KOPT-K1 (cell line): ENCODE measurements around the gene PGC.
A peak's percentile ranks its signal among the peaks of the same experiment; 100 is the strongest.

Source experiments
- H3K27ac ChIP-seq: fragments of 200-600 bp; sonication (generic); 2 replicates; pipeline ENCODE4 v1.5.1; 2016; ENCODE audit warnings: antibody characterized with exemption, mild to moderate bottlenecking, low read depth, low read length; ENCODE audit not compliant: poor library complexity, severe bottlenecking
- H3K36me3 ChIP-seq: fragments of 200-600 bp; sonication (generic); 2 replicates; pipeline ENCODE4 v1.5.1; 2017; ENCODE audit warnings: antibody characterized with exemption, mild to moderate bottlenecking, low read length, moderate library complexity; ENCODE audit not compliant: insufficient read depth
- H3K9me3 ChIP-seq: fragments of 200-600 bp; sonication (generic); 2 replicates; pipeline ENCODE4 v1.5.1; 2017; ENCODE audit warnings: antibody characterized with exemption, low read length, mild to moderate bottlenecking; ENCODE audit not compliant: insufficient read depth, poor library complexity, severe bottlenecking

The PGC gene

DNA sequence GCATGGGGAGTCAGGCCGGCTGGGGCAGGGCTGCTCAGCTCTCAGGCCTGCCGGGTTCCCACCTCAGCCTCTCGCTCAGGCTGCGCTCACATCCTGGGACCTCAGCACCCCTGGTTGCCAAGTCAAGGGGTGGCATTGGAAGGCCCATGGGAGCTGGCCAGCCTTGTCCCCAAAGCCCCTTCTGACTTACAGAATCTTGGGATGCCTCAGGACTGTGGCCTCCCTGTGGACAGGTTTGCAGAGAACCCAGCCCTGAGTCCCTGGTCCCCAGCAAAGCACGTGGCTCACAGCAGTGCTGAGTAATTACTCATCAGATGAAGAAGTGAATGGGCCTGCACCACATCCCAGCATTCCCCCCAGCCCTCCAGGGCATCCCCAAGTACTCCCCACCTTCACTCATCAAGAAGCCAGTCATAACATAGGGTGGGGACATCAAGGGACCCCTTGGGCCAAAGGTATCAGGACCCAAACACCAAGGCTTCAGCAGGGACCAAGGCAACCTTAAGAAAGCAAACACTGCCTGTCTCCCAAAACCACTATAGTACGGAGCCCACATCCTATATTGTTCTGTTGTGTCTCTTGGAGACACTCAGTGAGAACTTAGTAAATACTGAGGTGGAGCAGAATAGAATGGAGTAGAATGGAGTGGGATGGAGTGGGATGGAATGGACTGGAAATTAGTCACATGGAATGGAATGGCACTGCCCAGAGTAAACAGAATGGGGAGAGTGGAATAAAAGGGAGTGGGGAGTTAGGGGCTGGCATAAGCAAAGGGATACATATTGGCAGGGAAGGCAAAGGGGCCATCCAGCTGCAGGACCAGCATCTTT is 3.6 kb downstream of the PGC start:
- no peak overlapping the region for H3K27ac ChIP-seq
- no peaks in the 10 kb centered on the region for H3K9me3 ChIP-seq
- no peaks in the 10 kb centered on the region for H3K36me3 ChIP-seq

DNA sequence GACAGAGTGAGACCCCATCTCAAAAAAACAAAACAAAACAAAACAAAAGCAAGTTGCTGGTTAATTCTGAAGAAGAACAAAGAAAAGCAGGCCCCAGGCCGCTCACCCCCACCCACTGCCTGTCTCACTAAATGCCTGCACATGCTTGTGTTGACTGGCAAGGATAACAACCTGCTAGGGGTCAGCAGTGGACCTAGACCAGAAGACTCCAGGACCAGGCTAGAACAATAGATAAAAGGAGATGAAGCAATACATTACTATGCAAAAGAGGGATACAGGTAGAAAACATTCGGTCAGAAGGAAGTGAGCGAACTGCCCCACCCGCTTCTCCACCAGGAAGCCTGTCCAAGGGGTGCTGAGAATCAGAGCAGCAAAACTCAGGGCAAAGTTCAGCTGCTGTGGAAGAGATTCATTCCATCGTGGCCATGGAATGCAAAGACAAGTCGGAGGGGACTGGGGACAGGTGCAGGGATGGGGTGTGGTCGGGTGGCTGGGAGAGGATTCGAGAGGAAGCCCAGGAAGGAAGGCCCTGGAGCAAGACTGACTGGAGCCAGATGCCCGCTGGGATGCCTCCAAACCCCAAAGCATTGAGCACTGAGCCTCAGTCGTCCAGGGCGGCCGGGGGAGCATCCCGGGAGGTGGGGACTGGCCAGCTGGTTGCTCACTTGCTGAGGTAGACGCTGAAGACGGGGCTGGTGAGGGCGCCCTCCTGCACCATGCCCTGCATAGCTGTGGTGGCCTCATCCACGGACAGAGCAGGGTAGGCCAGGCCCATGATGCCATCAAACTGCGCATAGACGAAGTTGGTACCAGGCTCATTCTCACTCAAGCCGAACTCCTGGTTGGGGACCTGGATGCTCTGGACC is 5.3 kb downstream of the PGC start:
- Histone ChIP-seq H3K9me3 (no peaks in the 10 kb centered on the region), H3K27ac (no peak overlapping the region), H3K36me3 (no peaks in the 10 kb centered on the region)

DNA sequence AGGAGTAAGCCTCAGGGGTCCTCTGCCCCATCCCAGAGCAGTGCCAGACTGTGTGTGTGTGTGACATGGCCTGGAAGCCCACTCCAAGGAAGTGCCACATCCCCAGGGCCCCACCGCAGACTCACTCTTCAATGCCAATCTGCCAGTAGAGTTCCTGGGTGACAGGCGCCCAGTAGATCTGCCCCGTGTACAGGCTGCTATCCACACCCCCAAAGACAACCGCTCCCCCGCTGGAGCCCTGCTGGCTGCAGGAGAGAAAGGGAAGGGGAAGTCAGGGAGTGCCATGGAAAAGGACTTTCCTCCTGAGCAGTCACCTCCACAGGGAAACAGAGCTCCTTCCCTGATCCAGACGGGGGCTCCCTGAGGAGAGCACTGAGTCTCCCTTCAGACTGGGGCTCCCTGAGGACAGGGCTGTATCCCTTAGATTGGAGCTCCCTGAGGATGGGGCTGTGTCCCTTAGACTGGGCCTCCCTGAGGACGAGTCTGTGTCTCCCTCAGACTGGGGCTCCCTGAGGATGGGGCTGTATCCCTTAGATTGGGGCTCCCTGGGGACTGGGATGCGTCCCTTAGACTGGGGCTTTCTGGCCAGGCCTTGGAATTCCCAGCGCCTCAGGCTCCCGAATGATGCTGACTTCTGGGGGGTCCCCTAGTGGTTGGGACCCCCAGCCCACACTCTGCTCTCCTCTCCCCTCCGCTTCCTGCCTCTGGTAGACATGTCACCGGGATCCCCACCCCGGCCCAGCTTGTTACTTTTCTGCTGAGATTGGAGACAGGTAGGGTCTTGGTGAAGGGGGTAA is 6.6 kb downstream of the PGC start:
- Histone ChIP-seq H3K27ac (no peak overlapping the region), H3K36me3 (no peaks in the 10 kb centered on the region), H3K9me3 (no peaks in the 10 kb centered on the region)

DNA sequence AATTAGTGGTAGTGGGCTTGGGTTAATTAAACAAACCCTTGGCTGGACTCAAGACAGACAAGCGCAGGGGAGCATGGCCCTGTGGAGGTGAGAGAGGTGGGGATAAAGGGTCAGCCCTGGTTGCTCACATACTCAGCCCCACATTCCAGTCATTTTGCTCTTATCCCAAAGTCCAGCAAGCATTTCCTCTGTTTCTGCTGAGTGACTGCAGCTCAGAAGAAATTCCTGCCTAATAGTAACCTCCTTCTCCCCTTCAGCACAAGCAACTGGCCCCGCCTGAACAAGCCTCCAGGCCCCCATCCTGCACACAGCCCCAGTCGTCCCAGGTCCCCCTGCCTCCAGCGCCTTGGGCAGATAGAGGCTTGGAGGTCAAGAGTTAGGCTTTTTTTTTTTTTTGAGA is 8.2 kb downstream of the PGC start:
- H3K36me3 ChIP-seq: no peaks in the 10 kb centered on the region
- no peak overlapping the region for H3K27ac ChIP-seq

DNA sequence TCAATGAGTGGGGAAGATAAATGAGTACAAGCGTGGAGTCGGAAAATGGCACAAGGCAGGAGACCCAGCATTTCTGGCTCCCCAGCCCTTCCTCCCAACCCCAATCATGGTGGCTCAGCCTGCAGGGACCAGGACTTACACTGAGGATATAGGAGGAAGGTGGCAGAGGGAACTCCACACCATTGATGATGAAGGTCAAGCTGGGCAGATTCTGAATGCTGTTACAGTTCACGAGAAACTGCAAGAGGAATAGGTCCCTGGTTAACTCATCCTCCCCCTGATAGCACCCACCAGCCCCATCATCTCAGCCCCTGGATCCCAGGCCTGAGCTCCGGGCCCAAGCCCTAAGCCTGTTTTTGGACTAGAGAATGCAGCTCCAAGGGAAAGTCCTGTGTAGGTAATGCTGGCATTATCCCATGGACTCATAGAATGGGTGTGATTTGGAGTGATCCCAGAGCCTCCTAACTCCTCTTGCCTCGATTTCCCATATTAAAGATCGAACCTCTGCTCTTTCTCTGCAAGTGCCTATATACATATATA is 9.5 kb downstream of the PGC start:
- H3K36me3 ChIP-seq: no peaks in the 10 kb centered on the region

More for the DNA sequence above, 8.2 kb downstream of the PGC start:
- H3K9me3 ChIP-seq: no peaks in the 10 kb centered on the region

DNA sequence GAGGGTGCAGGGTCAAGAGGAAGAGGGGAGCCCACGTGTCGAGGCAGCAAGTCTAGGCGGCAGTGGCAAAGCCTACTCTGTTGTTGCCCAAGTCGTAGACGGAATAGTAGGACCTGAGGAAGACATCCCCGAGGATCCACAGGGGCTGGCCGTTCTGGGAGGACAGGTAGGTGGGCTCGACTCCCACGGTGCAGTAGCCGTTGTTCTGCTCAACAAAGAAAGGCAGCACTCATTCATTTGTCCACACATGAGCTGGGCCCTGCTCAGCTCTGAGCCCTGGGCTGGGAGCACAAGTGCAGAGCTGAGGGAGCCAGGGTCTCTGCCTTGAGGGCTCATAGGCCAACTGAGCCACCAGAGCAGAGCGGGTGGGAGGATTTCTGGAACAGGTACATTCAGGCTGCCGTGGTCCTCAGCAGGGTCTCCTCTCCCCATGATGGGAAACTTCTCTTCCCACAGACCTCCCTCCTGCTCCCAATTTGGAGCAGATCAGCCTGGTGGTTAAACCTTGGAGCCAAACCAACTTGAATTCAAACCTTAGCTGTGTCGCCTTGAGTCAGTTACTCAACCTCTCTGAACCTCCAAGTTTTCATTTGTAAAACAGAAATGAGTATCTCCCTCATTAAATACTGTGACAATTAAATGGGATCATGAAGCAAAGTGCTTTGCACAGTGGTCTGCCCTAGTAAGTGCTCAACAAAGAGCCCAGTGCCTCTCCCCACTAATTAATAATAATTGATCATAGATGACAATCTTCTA is 10.2 kb downstream of the PGC start:
- H3K9me3 ChIP-seq: no peaks in the 10 kb centered on the region
- H3K36me3 ChIP-seq: no peaks in the 10 kb centered on the region
- no peak overlapping the region for H3K27ac ChIP-seq

More for the DNA sequence above, 9.5 kb downstream of the PGC start:
- no peak overlapping the region for H3K27ac ChIP-seq
- H3K9me3 ChIP-seq: no peaks in the 10 kb centered on the region

DNA sequence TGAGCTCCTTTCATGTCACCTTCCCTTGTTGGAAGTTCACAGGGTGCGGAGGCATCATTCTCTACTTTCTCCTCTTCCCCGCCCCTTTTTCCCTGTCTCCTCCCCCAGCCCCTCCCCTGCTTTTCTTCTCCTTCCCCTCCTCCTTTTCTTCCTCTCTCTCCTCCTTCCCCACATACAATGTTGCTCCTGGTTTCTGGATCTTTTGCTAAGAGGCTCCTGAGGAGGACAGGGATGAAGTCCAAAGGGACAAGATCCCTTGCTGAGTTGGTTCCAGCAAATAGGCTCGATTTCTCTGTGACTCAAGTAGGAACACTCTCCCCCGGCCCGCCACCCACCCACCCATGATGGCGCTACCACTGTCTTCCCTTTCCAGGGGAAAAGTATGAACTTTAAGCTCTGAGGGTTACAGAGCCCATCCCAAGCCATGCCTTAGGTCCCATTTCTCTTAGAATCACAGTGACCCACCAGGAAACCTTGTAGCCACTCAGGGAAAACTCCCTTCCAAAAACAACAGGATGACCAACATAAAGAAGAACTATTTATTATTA is 10.9 kb downstream of the PGC start:
- no peak overlapping the region for H3K27ac ChIP-seq
- no peaks in the 10 kb centered on the region for H3K36me3 ChIP-seq
- no peaks in the 10 kb centered on the region for H3K9me3 ChIP-seq

DNA sequence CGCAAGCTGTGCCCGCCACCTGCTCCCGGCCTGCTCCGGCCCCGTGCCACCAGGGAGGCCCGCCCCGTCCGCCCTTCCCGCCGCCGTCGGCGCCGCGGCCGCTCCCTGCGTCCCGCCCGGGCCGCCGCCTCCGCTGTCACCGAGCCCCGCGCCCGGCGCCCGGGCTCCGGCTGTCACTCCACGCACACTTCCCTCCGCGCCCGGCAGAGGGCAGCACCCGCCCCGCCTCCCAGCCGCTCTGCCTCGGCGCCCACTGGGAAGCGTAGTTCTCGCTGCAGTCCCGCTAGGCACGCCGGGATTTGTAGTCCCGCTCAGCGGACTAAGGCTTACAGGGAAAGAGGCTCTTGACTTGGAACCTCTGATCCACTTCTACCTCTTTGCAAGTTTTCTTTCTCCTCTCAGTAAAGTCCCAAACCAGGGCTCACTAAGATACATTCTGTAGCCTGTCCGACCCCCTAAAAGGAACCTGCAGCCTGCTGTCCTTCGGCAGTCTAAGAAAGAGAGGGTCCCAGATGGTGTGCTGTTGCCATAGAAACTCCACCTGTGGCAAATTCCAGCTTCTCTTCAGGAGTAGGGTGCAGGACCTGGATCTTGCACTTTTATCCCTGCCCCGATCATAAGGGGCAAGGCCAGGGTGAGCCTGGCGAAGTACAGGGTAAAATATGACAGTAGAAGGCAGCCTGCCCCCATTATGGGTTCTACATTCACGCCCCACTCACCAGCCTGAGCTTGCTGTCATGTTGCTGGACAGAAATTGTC is 11.6 kb downstream of the PGC start, which contains the start of gene TFEB:
TSS of gene TFEB (minus strand) at position 182 of the 759 bp plus-strand sequence. CDS start 44,395 bp downstream, outside the sequence.
- Histone ChIP-seq H3K9me3 (no peaks in the 10 kb centered on the region), H3K27ac (peak within 1 kb of the TSS; percentile 49), H3K36me3 (no peaks in the 10 kb centered on the region)

DNA sequence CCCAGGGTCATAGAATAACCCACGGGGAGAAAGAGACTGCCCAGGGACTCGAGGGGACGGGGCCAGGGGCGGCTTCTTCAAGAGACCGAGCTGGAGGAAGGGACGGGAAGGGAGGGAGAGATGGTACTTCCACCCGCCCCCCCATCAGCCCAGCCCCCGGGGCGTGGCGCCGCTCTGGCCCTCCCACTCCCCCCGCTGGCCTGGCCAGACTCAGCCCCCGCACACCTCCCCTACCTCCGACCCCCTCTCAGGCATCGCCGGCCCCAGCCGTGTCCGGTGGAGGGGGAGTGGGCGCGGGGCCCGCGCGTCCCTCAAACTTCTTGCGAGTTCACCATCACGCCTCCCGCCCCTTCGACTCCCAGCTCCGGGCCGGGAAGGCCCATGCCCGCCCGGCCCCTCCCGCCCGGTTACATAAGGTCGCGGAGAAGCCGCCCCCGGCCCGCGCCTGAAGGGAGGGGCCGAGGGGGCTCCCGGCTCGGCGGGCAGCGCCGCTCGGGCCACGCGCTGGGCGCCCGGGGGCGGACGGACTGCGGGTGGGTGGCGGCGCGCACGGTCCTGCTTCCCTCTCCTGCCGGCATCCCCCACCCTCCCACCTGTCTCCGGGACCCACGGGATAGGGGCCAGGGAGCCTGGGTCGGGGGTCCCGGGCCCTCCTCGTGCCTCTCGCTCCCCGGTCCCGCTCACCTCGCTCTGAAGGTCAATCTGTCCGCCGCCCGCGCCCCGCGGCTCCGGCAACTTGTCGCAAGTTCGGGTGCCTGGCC is 12.4 kb downstream of the PGC start:
- no peaks in the 10 kb centered on the region for H3K36me3 ChIP-seq
- H3K27ac ChIP-seq: peak overlapping the region; percentile 49

DNA sequence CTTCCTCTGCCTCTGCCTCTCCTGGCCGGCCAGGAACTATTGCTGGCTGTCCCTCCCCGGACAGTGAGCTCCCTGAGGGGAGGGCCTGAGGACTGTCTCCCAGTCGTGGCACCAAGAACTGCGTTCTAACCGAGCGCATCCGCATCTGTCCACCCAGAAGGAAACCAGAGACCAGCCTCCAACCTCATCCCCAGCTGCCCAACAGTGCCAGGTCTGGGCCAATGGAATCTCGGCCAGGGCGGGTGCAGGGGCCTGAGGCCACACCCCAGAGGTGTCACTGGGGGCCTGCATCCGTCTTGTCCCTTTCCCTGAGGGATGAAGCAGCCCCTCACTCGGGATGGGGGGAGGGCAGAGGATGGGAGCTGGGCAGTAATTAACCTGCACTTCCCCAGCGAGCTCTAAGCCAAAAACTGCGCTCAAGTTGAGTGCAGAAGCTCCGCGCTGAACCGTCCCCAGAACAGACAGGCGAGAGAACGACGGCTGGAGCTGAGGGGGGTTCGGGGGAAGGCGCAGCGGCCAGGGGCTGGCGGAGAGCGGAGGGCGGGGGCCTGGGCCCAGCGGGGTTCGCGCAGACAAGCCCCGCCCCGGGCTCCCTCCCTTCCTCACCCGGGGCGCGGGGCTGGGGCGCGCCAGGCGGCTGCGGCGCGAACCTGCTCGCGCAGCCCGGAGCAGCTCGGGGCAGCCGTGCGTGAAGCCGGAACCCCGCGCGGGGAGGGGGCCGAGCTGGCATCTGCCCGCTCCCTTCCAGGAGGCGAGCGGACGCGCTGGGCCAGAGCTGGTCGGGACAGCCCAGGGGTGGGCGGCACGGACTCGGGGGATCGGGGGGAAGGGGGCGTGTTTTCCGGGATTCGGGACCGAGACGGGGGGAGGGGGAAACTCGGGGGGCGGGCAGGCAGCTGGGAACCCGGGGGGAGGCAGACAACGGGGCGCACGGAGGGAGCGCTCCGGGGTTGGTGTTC is 13.2 kb downstream of the PGC start:
- peak overlapping the region; percentile 49 for H3K27ac ChIP-seq
- no peaks in the 10 kb centered on the region for H3K9me3 ChIP-seq

More for the DNA sequence above, 12.4 kb downstream of the PGC start:
- H3K9me3 ChIP-seq: no peaks in the 10 kb centered on the region

DNA sequence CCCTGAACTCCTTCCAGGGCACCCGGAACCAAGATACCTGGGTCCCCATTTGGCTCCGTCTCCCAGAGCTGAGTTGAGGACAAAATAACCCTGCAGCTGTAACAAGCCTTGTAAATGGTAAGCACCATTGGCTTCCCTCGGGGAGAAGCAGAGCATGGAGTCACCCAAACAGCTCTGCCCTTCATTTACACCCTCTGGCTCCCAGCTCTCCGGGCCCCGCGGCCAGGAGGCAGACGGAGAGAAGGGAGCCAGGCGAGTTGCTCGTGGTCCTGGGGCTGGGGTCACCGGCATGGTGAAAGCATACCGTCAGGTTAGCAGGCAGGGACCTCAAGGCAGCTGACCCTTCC is 13.9 kb downstream of the PGC start:
- peak overlapping the region; percentile 49 for H3K27ac ChIP-seq
- no peaks in the 10 kb centered on the region for H3K9me3 ChIP-seq
- no peaks in the 10 kb centered on the region for H3K36me3 ChIP-seq

More for the DNA sequence above, 13.2 kb downstream of the PGC start:
- H3K36me3 ChIP-seq: no peaks in the 10 kb centered on the region
